ENCODE results near the gene MTG2. TPM values are rescaled to one million over a fixed set of nuclear protein-coding genes. Genes with fewer than 3 reads are reported as not detected.

Gene MTG2
- total and polyA plus RNA-seq, 2 of the 13 experiments (the other 11 are each of a cell fraction or from before 2014, with no cell fraction given) = 20.4 to 37.8 TPM

- TF ChIP-seq HMGXB3 (CRISPR knock-in tag; IDR thresholded peaks at IDR 0.05; ENCODE audit: borderline replicate concordance) (no peak), IRX3 (CRISPR knock-in tag; IDR thresholded peaks at IDR 0.05; ENCODE audit: borderline replicate concordance, low read depth) (no peak), ZNF782 (CRISPR knock-in tag; IDR thresholded peaks at IDR 0.05; ENCODE audit: borderline replicate concordance) (no peak; the same call in 1 of the 2 replicates), ZBTB7B (CRISPR knock-in tag; IDR thresholded peaks at IDR 0.05) (0 out of 2 replicates have a peak, but pooled peaks have one; percentile 30), ZNF431 (CRISPR knock-in tag; IDR thresholded peaks at IDR 0.05; ENCODE audit: borderline replicate concordance, low read depth) (no peak), REXO4 (CRISPR knock-in tag; IDR thresholded peaks at IDR 0.05; ENCODE audit: borderline replicate concordance) (peak; percentile 57; the same call in 1 of the 2 replicates), ZNF20 (CRISPR knock-in tag; IDR thresholded peaks at IDR 0.05) (no peak), ONECUT2 (CRISPR knock-in tag; IDR thresholded peaks at IDR 0.05) (no peak), ZNF691 (CRISPR knock-in tag; IDR thresholded peaks at IDR 0.05; ENCODE audit: borderline replicate concordance, low read depth) (0 out of 2 replicates have a peak, but pooled peaks have one; percentile 54), ZFP1 (CRISPR knock-in tag; IDR thresholded peaks at IDR 0.05) (no peak), HNRNPUL1 (IDR thresholded peaks at IDR 0.05; ENCODE audit: low read depth, low read length) (no peak), HIC2 (CRISPR knock-in tag; IDR thresholded peaks at IDR 0.05; ENCODE audit: low read depth) (no peak), HIVEP1 (CRISPR knock-in tag; IDR thresholded peaks at IDR 0.05) (no peak), DMTF1 (CRISPR knock-in tag; IDR thresholded peaks at IDR 0.05) (no peak), ZNF18 (CRISPR knock-in tag; IDR thresholded peaks at IDR 0.05; ENCODE audit: insufficient replicate concordance) (no peak)
Observed at GRCh38 chr20:62208795-62209755, 26.2 kb downstream of the MTG2 start (continued).

Measured in HepG2 (cell line).